GM12892 (cell line): Measurements from ENCODE around the gene SYK.

ENCODE experiments used
- DNase-seq: peaks from one replicate; pipeline ENCODE4 v3.0.0; 2011; ENCODE audit not compliant: insufficient read length
- FAIRE-seq: peaks from 2 replicates; lab custom pipeline; 2011; peaks lifted over from hg19 to GRCh38; lab: Jason Lieb, UNC
- POLR2A ChIP-seq: IDR thresholded peaks from 2 replicates; pipeline ENCODE4 v1.6.1; 2011; ENCODE audit warnings: low read depth, low read length, control low read depth
- POLR2AphosphoS5 ChIP-seq: IDR thresholded peaks from 2 replicates; pipeline ENCODE4 v1.6.1; 2011; ENCODE audit warnings: low read depth, low read length, control low read depth
- TAF1 ChIP-seq: IDR thresholded peaks from 2 replicates; pipeline ENCODE4 v1.6.1; 2011; ENCODE audit warnings: low read depth, mild to moderate bottlenecking, control low read depth, low read length, borderline replicate concordance

The SYK gene

GRCh38 chr9:90841615-90842014 is 40.0 kb downstream of the SYK start:
- no peak for TF ChIP-seq POLR2AphosphoS5
- TF ChIP-seq TAF1 = no peak
- TF ChIP-seq POLR2A = no peak
- no peak for FAIRE-seq
- no peak for DNase-seq

GRCh38 chr9:90842176-90842777 is 40.7 kb downstream of the SYK start:
- TF ChIP-seq POLR2A = no peak
- no peak for TF ChIP-seq TAF1
- TF ChIP-seq POLR2AphosphoS5 = no peak
- DNase-seq (no peak), FAIRE-seq (peak; percentile 50)

- DNase-seq (no peak), FAIRE-seq (no peak)
Measured at GRCh38 chr9:90842996-90843395, 41.4 kb downstream of the SYK start.

GRCh38 chr9:90843525-90843924 is 41.9 kb downstream of the SYK start:
- no peak for TF ChIP-seq POLR2A
- no peak for TF ChIP-seq TAF1
- TF ChIP-seq POLR2AphosphoS5 = no peak
- DNase-seq (no peak), FAIRE-seq (no peak)

More at GRCh38 chr9:90842996-90843395, 41.4 kb downstream of the SYK start:
- TF ChIP-seq POLR2AphosphoS5 (no peak), TAF1 (no peak), POLR2A (no peak)

- FAIRE-seq (no peak), DNase-seq (no peak)
- TF ChIP-seq TAF1 (no peak), POLR2AphosphoS5 (no peak), POLR2A (no peak)
Measured at GRCh38 chr9:90844326-90844725, 42.7 kb downstream of the SYK start.

- no peak for DNase-seq
- no peak for FAIRE-seq
- TF ChIP-seq TAF1 = no peak
- TF ChIP-seq POLR2A = no peak
- no peak for TF ChIP-seq POLR2AphosphoS5
Measured at GRCh38 chr9:90846770-90847419, 45.3 kb downstream of the SYK start.

- FAIRE-seq = no peak
- TF ChIP-seq POLR2AphosphoS5 (no peak), TAF1 (no peak), POLR2A (no peak)
- DNase-seq = no peak
Measured at GRCh38 chr9:90847971-90848370, 46.4 kb downstream of the SYK start.

GRCh38 chr9:90848866-90849265 is 47.2 kb downstream of the SYK start:
- FAIRE-seq (no peak), DNase-seq (no peak)
- no peak for TF ChIP-seq TAF1
- TF ChIP-seq POLR2A = no peak
- TF ChIP-seq POLR2AphosphoS5 = no peak

- no peak for TF ChIP-seq POLR2AphosphoS5
- no peak for TF ChIP-seq TAF1
- TF ChIP-seq POLR2A = no peak
- no peak for FAIRE-seq
- no peak for DNase-seq
Measured at GRCh38 chr9:90851444-90851843, 49.8 kb downstream of the SYK start.

GRCh38 chr9:90853945-90854344 is 52.3 kb downstream of the SYK start:
- TF ChIP-seq POLR2AphosphoS5 (no peak), TAF1 (no peak), POLR2A (no peak)
- DNase-seq (no peak), FAIRE-seq (no peak)

- no peak for FAIRE-seq
- no peak for TF ChIP-seq TAF1
- TF ChIP-seq POLR2A = no peak
- no peak for TF ChIP-seq POLR2AphosphoS5
- DNase-seq = no peak
Measured at GRCh38 chr9:90854637-90855175, 53.1 kb downstream of the SYK start.

GRCh38 chr9:90855208-90855902 is 53.7 kb downstream of the SYK start:
- no peak for FAIRE-seq

More at GRCh38 chr9:90855208-90855902, 53.7 kb downstream of the SYK start:
- DNase-seq = no peak
- no peak for TF ChIP-seq TAF1
- no peak for TF ChIP-seq POLR2AphosphoS5
- no peak for TF ChIP-seq POLR2A
